GM21526 (cell line): ENCODE data around the gene TLL1.

Experiments
- ATAC-seq: cut with Tn5 transposase; IDR thresholded peaks from one replicate; pipeline ENCODE4 v1.9.1; 2021; ENCODE audit warnings: moderate library complexity; ENCODE audit not compliant: unreplicated experiment, low FRiP score

The TLL1 gene

DNA sequence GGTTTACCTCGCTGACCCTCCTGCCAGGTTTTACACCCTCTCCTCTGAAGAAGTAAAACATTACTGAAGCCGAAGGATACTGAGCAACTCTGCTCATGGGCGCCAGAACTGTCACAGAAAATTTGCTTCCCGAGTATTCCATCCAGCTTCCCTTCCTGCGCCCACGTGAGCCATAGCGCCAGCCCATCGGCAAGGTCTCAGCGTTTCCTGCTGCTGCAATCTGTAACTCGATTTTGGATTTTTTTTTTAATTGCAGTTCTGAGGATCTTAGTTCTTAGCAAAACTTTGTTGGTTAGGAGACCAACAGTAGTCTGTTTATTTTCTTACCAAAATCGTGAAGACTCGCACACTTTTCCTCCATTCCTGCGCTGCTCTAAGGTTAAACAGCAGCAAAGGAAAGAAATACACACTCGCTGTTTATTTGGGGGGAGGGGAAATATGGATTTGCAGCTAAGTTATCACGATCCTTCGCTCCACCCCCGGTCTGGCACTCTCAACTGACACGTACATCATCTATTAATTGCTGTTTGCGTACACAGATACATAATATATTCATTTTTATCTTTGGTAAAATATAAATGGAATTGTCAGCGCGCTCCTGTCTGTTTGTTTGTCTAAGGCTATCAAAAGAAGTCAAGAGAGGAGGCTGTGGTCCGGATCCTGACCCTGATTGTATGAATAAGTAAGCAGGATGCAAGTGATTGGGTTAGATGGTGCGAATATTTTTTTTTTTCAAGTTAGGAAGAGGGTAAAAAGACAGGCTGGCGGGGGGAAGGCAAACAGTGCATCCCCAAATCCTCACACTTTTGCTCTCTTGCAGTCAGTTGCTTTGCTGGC, at the start of gene TLL1:
TLL1 (plus strand) TSS at position 777 of the 837 bp plus-strand sequence. CDS start 668 bp downstream, outside the sequence.
- no peak for ATAC-seq

GRCh38 chr4:165826166-165826565, 46.9 kb upstream of the TLL1 start:
- no peak for ATAC-seq

DNA sequence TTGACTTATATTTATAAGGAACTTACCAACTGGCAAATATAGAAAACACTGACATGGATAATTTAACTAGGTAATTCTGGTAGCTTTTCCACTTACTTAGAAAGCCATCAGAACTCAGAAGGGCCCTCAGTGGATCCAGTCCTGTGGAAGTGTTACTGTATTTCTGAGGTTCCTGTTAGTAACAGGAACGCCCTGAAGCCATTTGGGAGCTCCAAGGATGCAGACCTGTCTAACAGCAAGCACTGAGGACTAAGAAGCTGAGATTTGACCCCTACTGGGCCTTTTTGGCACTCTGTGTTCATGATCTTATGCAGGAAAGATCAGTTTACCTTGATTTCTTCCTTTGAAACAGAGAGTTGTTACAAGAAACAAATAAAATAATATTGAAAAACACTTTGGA, 46.0 kb upstream of the TLL1 start:
- no peak for ATAC-seq

DNA sequence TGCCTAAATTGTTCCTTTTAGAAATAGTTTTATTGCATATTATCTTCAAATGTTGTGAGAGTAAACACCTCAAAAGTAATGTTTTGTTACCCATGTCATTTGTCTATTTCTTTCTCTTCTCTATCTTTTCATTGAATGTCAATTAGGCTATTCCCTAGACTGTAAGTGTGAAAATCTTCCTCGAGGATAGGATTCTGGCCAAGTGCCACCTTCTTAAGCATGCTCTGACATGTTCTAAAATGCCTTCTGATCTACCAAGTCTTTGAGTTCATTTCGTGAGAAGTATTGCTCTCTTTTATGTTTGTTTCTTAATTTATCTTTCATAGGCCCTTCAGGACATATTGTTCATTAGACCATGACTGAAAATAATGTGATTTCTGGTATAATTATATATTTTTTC, 44.1 kb upstream of the TLL1 start:
- no peak for ATAC-seq

- no peak for ATAC-seq
These were observed 38.9 kb upstream of the TLL1 start for GRCh38 chr4:165834116-165834515.

DNA sequence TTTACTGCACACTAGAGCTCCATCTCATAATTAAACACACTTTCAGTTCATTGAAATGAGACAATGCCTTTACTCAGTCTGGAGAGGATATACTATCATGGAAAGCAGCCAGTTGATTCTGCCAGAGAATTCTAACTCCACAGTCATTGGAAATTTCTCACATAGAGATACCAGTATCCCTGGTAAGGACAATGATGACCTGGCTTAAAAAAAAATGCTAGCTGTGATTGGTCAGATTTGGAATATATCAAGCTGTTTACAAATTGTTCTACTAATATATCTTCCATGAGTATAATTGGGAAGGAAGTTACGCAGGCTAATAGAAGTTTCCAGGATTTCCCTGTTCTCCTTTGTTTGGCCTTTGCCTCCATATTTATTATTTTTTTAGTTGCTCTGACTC, 34.5 kb upstream of the TLL1 start:
- ATAC-seq: no peak

DNA sequence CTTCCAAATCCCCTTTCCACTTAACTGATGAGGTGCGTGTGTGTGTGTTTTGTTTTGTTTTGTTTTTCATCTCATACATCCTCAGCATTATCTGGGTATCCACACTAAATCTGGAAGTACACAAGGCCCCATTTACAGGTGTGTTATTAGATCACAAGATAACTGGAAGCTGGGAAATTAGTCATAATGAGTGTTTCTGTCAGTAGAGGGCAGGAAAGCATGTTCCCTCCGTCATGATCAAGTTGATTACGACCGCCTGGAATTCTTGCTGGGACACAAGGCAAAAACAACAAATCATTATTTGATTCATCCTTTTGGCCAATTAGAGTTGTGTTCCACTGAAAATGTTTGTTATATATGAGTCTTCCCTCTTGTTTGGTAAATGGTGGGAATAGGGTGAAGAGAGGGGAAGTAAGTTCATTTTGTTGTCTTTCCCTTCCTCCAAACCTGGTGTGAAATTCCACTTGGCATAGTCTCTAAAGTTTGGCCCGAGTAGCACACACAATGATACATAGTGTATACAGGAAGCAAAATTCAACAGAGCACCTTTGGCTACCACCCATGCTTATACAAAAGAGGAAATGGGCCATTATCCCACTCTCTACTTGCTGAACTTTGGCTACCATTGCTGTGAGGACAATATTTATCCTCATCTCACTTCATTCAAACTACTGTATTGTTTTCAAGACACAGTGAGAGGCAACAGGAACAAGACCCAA, 33.3 kb upstream of the TLL1 start:
- ATAC-seq: no peak

GRCh38 chr4:165842684-165843083, 30.4 kb upstream of the TLL1 start:
- ATAC-seq: no peak

DNA sequence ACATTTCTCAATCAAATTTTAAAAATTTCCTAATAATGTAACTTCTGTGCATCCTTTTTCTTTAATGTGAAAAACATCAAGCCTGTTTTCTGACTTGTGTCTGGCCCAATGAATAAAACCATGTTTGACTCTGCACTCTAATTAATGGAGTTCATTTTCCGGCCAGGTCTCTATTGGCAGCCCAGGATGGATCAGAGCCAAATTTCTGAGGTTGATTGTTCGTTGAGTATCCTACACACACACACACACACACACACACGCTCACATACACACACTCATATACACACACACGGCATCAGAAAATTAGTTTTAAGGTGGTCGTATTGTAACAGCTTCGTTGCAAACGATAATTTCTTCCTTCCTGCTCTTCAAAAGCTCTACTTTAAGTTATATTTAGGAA, 28.9 kb upstream of the TLL1 start:
- no peak for ATAC-seq

- no peak for ATAC-seq
These were observed 21.8 kb upstream of the TLL1 start for GRCh38 chr4:165851256-165851655.

GRCh38 chr4:165855191-165855590, 17.8 kb upstream of the TLL1 start:
- no peak for ATAC-seq

DNA sequence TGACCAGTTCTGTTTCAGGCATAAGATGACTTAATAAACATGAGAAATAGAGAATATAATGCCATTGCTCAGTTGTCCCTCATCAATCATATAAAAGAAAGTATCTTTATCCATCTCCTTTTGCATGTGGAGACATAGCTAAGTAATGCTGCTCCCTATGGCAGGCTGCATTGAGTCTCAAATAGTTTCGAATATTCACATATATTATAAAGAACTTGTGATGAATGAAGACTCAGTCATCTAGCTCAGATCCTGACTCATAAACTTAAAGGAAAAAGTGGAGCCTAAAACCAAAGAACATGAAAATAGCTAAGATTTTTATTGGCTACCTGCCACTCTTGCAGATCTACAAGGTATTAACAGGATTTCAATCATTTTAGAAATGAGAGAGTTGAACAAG, 11.7 kb upstream of the TLL1 start:
- ATAC-seq: no peak

- no peak for ATAC-seq
These were observed 8.8 kb upstream of the TLL1 start for GRCh38 chr4:165864271-165864670.

DNA sequence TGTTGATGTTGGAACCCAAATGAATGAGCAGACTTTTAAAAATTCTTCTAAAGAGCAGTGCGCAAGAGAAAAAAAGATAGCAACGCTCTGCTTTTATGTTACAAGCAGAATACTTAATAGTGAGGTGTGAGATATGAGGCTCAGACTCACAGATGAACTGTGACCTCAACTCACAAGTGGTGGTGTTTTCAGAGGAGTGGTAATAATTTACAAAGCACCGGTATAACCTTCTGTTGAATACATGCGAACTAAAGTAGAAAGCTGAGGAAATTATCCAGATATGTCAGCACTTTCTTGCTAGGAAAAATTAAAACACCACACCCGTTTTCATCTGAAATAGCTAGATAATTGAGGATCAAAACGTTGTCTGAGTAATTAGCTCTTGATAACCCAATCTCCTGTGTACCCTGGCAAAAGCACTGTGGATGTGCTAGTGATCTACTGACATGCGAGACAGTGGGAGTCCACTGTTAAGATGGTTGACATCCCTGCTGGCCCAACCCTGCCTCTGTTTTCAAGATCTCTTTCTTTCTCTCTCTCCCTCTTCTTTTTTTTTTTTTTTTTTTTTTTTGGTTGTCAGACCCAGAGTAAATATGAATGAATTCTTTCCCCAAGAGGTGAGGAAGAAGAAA, 6.9 kb upstream of the TLL1 start:
- ATAC-seq: no peak

DNA sequence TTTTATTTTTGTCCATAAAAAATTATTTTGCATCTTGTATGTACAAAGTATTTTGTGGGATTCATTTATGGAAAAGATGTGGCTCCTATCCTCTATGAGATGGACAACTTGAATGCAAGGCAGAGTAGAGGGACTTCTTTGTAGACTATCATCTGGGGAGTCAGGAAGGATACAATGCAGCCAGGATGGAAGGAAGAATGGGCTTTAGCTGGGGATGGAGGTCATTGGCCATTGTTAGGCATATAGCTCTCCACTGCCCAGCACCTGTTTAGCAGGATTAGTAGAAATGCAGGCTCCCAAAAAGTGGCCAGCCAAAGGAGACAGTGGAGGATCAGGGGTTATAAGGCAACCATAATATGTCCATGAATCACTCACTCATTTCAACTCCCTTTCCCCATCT, 5.1 kb upstream of the TLL1 start:
- ATAC-seq: no peak

- ATAC-seq: no peak
These were observed 448 bp downstream of the TLL1 start for GRCh38 chr4:165873298-165874071.

- no peak for ATAC-seq
These were observed 1.2 kb downstream of the TLL1 start for GRCh38 chr4:165874072-165874790.

- no peak for ATAC-seq
These were observed 1.8 kb downstream of the TLL1 start for GRCh38 chr4:165874791-165875371.

DNA sequence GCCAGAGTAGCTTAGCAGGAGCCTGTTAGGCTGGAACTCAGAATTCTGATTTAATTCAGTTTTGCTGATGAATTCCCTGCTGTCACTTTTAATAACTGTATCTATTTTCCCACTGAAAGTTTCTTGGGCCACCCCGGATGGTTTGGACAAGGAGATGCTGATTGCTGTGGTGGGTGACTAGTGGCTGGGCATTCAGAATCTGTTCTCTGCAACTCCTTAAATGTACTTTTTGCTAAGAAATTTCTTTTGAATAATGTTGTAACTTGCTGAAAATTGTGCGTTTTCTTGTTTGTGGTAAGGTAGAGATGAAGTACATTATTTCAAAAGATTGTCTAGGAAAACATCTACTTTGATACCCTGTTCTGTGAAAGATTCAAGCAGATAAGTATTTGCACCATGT, 2.4 kb downstream of the TLL1 start:
- no peak for ATAC-seq

DNA sequence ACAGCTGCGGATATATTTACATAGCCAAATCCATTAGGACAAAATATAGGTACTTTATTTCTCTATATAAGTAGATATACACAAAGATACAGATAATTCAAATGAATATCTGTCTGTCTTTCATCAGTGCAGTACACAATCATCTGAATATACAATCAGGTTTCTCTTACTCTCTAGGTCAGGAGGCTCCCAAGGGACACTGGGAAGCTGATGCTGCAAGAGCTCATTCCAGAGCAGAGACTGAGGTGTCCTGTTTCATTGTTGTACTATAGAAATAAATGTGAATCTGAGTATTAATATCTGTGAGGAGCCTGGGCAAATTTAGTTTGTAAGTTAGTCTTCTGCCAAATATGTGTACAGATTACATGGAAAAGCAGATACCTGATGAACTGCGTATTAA, 4.2 kb downstream of the TLL1 start:
- no peak for ATAC-seq
